K562 (cell line): ENCODE measurements around the gene CCDC28B. TPM values are rescaled to one million over a fixed set of nuclear protein-coding genes. Genes with fewer than 3 reads are reported as not detected.

Source experiments
- ATF4 ChIP-seq: fragments of 450-650 bp; formaldehyde crosslinking; IDR thresholded peaks from 2 replicates; pipeline ENCODE4 v1.4.0; 2022; ENCODE audit warnings: mild to moderate bottlenecking, moderate library complexity
- CGGBP1 ChIP-seq: fragments of 250-450 bp; sonication (Bioruptor Pico); IDR thresholded peaks from 2 replicates; pipeline ENCODE4 v1.9.0; 2021; ENCODE audit warnings: mild to moderate bottlenecking
- EHMT2 ChIP-seq: fragments of 450-650 bp; IDR thresholded peaks from 2 replicates; pipeline ENCODE4 v1.6.1; 2018; ENCODE audit warnings: antibody characterized with exemption
- FOXA3 ChIP-seq, 2 experiments: fragments of 450-650 bp in 1 of 2; sonication (generic) in 1 of 2; formaldehyde crosslinking; IDR thresholded peaks in 1 of 2; conservative IDR thresholded peaks in 1 of 2; 2 replicates each; pipeline versions ENCODE4 v1.4.0 to v1.8.0; 2020 to 2022; ENCODE audit warnings: mild to moderate bottlenecking in 2 of 2, missing genetic modification reagents in 1 of 2
- HDAC1 ChIP-seq, 2 experiments: fragments of 450-650 bp; IDR thresholded peaks; 2 replicates each; pipeline ENCODE4 v1.6.1; 2016 to 2017; ENCODE audit warnings: inconsistent platforms in 1 of 2, mild to moderate bottlenecking in 1 of 2, moderate library complexity in 1 of 2
- HDGF ChIP-seq: fragments of 450-650 bp; IDR thresholded peaks from 2 replicates; pipeline ENCODE4 v1.6.1; 2016
- HNRNPUL1 ChIP-seq: fragments of 200-400 bp; formaldehyde crosslinking; IDR thresholded peaks from 2 replicates; pipeline ENCODE4 v1.6.1; 2017; ENCODE audit warnings: low read length
- MCM5 ChIP-seq: fragments of 450-650 bp; IDR thresholded peaks from 2 replicates; pipeline ENCODE4 v1.6.1; 2016; ENCODE audit warnings: low read depth
- MCM7 ChIP-seq, 2 experiments: fragments of 450-650 bp; IDR thresholded peaks; 2 replicates each; pipeline ENCODE4 v1.6.1; 2016 to 2018
- SIX5 ChIP-seq, 2 experiments: IDR thresholded peaks; 2 replicates each; pipeline ENCODE4 v1.6.1; 2011; ENCODE audit warnings: low read length in 2 of 2, borderline replicate concordance in 1 of 2, low read depth in 1 of 2, mild to moderate bottlenecking in 1 of 2, moderate library complexity in 1 of 2; ENCODE audit not compliant: insufficient read depth in 1 of 2
- TARDBP ChIP-seq: fragments of 450-650 bp; IDR thresholded peaks from 2 replicates; pipeline ENCODE4 v1.6.1; 2016
- ZBTB34 ChIP-seq: fragments of 250-450 bp; sonication (Bioruptor Pico); IDR thresholded peaks from 2 replicates; pipeline ENCODE4 v1.8.0; 2021; ENCODE audit warnings: mild to moderate bottlenecking, moderate library complexity
- ZFP91 ChIP-seq: sonication (generic); formaldehyde crosslinking; IDR thresholded peaks from 2 replicates; pipeline ENCODE4 v1.8.0; 2022; ENCODE audit warnings: mild to moderate bottlenecking, missing genetic modification reagents
- ZNF224 ChIP-seq: sonication (generic); formaldehyde crosslinking; IDR thresholded peaks from 2 replicates; pipeline ENCODE4 v1.8.0; 2022; ENCODE audit warnings: mild to moderate bottlenecking, missing genetic modification reagents
- ZNF274 ChIP-seq: IDR thresholded peaks from 2 replicates; pipeline ENCODE4 v1.6.1; 2011; ENCODE audit warnings: low read depth, mild to moderate bottlenecking, low read length, moderate library complexity, borderline replicate concordance
- ZNF277 ChIP-seq: fragments of 250-450 bp; sonication (Bioruptor Pico); IDR thresholded peaks from 2 replicates; pipeline ENCODE4 v1.8.0; 2022; ENCODE audit warnings: inconsistent platforms, mild to moderate bottlenecking, moderate library complexity, borderline replicate concordance
- ZNF583 ChIP-seq: fragments of 250-450 bp; sonication (Bioruptor Pico); IDR thresholded peaks from 2 replicates; pipeline ENCODE4 v1.4.0; 2020
- ZNF695 ChIP-seq: fragments of 450-650 bp; formaldehyde crosslinking; IDR thresholded peaks from 2 replicates; pipeline ENCODE4 v1.4.0; 2020; ENCODE audit warnings: mild to moderate bottlenecking, moderate library complexity
- polyA plus RNA-seq, 8 experiments: library from polyadenylated mRNA; depleted of rRNA in 4 of 8; stranded (reverse) in 5 of 8; unstranded in 3 of 8; fragments of >200 nt; fragmentation: Nextera tagmentation in 2 of 8; fragmentation: Illumina TruSeq in 1 of 8; extraction: Ambion mirVana in 2 of 8; extraction: Trizol in 1 of 8; gene quantifications; 2 replicates each; pipeline versions ENCODE4 v1.2.1 to v1.2.3, GENCODE V29; 2011 to 2014; ENCODE audit warnings: inconsistent platforms in 1 of 8, missing spikeins in 1 of 8
- total RNA-seq, 7 experiments: library from RNA; depleted of rRNA in 6 of 7; stranded (reverse); fragments of >200 nt in 6 of 7; fragmentation: Illumina TruSeq in 2 of 7; extraction: Trizol in 2 of 7; gene quantifications; 2 replicates each; pipeline versions ENCODE4 v1.2.1 to v1.2.3, GENCODE V29; 2011 to 2021; ENCODE audit warnings: low replicate concordance in 1 of 7

CCDC28B gene
- total and polyA plus RNA-seq, 9 of the 15 experiments (the other 6 are each of a cell fraction or from before 2014, with no cell fraction given): 5.7 to 54.5 (median 31.7) TPM

- no peak; the same call in 1 of the 2 replicates for TF ChIP-seq ATF4 (CRISPR knock-in tag)
- TF ChIP-seq HNRNPUL1: no peak
- TF ChIP-seq HDAC1 (IDR thresholded peaks at IDR 0.05): peak; percentile 52 to 90; a peak in 3 of 4 replicates
- no peak for TF ChIP-seq ZNF274
- no peak for TF ChIP-seq HDGF
- TF ChIP-seq SIX5 (IDR thresholded peaks at IDR 0.05; ENCODE audit: borderline replicate concordance in 1 of 2, insufficient read depth in 1 of 2, low read depth in 1 of 2, low read length in 2 of 2): no peak
- TF ChIP-seq ZNF224 (CRISPR knock-in tag): peak; percentile 38; the same call in 1 of the 2 replicates
- TF ChIP-seq MCM5: no peak
- no peak for TF ChIP-seq ZBTB34 (CRISPR knock-in tag)
- TF ChIP-seq TARDBP: no peak
- TF ChIP-seq ZFP91: no peak
- no peak for TF ChIP-seq CGGBP1
- no peak for TF ChIP-seq ZNF695 (CRISPR knock-in tag)
- no peak for TF ChIP-seq MCM7 (IDR thresholded peaks at IDR 0.05)
- TF ChIP-seq ZNF583 (CRISPR knock-in tag): no peak
- TF ChIP-seq FOXA3 (CRISPR knock-in tag; conservative IDR thresholded peaks at IDR 0.05 in 1 of 2, IDR thresholded peaks at IDR 0.05 in 1 of 2): peak in 1 of 2 experiments; percentile 64; a peak in 1 of 4 replicates
- no peak for TF ChIP-seq EHMT2
- no peak for TF ChIP-seq ZNF277 (CRISPR knock-in tag)
Observed at GRCh38 chr1:32205401-32206370, 5.3 kb downstream of the CCDC28B start, which contains the start of gene IQCC (continued).
